GM21515 (cell line): ENCODE data around the gene ALG8.

Experiments used
- ATAC-seq: cut with Tn5 transposase; IDR thresholded peaks from one replicate; pipeline ENCODE4 v1.9.1; 2021; ENCODE audit not compliant: unreplicated experiment

Gene ALG8

GRCh38 chr11:78160557-78160956 lies 21.1 kb upstream of the ALG8 start:
- ATAC-seq = no peak

DNA sequence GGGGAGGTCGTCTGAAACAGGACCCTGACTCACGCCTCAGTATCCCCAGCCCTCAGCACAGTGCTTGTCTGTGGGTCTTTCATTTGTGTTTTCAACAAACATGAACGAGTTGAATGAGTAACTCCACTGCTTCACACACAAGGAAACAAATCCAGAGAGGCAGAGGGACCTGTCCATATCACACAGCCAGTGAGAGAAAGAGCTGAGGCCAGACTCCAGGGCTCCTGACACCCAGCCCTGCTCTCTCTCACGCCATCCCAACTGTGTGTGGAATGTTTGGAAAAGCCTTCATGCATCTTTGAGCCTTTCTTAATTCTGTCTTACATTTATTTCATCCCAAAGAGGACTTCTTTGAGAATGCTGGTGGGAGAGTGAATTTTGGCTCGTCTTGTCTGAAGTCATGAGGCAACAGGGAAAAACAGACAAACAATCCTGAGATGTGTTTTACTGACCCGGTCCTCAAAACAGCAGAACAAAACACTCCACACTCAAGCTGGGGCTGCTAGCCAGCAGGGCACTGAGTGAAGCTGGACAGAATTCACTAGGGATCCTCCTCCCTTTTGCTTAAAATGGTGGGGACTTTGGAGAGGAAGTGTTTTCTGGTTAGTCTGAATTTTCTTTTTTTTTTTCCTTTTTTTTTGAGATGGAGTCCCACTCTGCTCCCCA lies 19.7 kb upstream of the ALG8 start:
- no peak for ATAC-seq

- ATAC-seq = no peak
Observed at GRCh38 chr11:78156127-78156844, 16.9 kb upstream of the ALG8 start.

DNA sequence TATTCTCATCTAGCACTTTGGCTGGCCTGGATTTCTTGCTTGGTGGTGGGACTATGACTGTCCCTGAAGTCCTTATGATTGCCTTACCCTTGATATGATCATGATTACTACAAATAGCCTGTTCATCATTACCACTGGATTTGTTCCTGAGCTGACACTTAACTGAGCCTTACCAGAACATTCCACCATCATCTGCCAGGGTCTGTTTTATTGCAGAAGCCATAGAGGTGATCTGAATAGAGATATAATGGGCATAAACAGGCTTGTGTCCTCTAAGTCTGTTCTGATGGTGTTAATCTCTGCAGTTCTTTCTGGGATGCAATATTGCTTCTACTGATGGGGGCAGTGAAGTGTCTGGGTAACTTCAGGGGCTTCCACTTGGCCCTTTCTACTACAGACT lies 12.4 kb upstream of the ALG8 start:
- ATAC-seq = no peak

- ATAC-seq = no peak
Observed at GRCh38 chr11:78150754-78151153, 11.3 kb upstream of the ALG8 start.

GRCh38 chr11:78150346-78150745 lies 10.9 kb upstream of the ALG8 start:
- ATAC-seq = no peak

- ATAC-seq = no peak
Observed at GRCh38 chr11:78149646-78150045, 10.2 kb upstream of the ALG8 start.

DNA sequence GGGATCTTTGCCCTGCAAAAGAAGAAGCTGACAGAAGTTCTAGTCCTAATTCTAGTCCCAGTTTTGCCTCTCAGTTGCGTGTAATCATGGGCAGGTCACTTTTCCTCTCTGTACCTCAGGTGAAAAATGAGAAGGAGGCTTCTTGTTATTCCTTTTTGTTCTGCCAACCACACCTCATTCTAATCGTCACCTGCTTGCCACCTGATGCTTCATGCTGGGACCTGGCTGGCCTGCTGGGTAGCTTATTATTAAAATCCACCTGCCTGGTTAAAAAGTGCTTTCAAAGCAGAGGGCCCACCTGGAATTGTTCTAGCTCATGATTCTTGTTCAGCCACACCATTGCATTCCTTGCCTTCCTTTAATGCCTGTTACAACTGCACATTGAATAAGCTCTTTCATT lies 8.4 kb upstream of the ALG8 start:
- ATAC-seq = no peak

- no peak for ATAC-seq
Observed at GRCh38 chr11:78145511-78146025, 6.1 kb upstream of the ALG8 start.

- no peak for ATAC-seq
Observed at GRCh38 chr11:78140392-78141077, 1.1 kb upstream of the ALG8 start.

GRCh38 chr11:78138694-78139421 lies 568 bp downstream of the ALG8 start:
- peak; percentile 30 for ATAC-seq

- no peak for ATAC-seq
Observed at GRCh38 chr11:78138291-78138690, 1.1 kb downstream of the ALG8 start.

DNA sequence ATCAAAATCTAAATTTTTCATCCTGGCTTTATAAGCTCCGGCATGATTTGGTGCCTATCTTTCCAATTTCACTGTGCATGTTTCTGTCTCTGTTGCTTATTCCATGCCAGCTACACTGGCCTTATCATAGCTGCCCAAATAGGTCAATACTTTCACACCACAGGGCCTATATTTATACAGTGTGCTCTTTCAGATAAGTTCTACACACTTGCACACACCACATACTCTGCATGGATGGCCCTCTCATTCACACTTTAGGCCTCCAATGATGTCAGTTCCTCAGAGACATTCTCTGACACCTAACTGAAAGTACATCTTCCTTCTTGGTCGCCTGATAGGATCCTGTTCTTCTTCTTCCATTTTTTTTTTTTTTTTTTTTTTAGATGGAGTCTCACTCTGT lies 7.0 kb downstream of the ALG8 start:
- ATAC-seq = no peak

GRCh38 chr11:78131956-78132355 lies 7.5 kb downstream of the ALG8 start:
- no peak for ATAC-seq

DNA sequence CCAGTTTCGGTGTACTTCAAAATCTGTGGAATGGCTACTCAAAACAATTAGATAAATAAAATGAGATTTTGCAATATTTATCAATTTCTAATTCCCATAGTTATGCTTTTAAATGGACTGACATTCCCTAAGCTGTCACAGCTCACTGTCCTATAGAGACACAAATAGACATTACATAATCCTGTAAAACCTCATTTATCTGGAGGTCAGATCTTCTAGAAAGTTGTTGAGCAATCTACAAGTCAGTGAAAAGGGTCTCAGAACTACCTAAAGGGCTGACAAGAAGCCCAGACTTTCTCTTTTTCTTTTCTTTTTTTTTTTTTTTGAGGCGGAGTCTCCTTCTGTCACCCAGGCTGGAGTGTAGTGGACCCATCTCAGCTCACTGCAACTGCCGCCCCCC lies 12.0 kb downstream of the ALG8 start:
- ATAC-seq = no peak

GRCh38 chr11:78112582-78113275 lies 26.7 kb downstream of the ALG8 start:
- ATAC-seq = peak; percentile 73

GRCh38 chr11:78111298-78111697 lies 28.1 kb downstream of the ALG8 start:
- ATAC-seq = no peak

DNA sequence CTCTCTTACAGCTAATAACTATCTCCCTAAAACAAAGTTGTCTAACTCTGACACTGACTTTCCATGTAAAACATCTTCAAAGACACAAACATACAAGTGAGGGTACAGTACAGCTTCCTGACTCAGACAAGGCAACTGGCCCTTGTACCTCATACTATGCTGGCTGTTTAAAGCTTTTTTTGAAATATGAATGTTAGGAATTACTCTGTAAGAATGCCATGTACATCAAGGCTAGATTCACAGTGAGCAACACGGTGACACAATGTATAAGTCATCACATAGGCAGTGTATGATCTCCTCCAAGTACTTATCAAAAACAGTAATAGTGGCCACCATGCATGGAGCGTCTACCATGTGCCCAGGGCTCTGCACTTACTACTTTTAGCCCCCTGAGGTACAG lies 28.6 kb downstream of the ALG8 start:
- ATAC-seq = no peak

DNA sequence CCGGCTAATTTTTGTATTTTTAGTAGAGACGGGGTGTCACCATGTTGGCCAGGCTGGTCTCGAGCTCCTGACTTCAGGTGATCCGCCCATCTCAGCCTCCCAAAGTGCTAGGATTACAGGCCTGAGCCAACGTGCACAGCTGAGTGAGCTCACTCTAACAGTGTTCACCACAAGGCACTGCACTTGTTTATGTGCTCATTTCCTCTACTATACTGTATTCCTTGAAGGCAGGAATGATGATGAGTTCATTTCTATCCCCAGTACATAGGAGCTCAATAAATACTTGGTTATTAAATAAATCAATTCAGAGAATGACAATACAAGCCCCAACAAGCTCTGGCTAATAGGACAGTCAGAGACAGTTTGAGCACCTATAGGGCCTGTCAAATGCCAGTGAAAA lies 29.1 kb downstream of the ALG8 start:
- no peak for ATAC-seq

GRCh38 chr11:78109081-78110015 lies 30.1 kb downstream of the ALG8 start:
- ATAC-seq = no peak
